ENCODE data around the gene TPD52L2.

TPD52L2 gene

GRCh38 chr20:63934271-63935068, 69.4 kb downstream of the TPD52L2 start:
- DNase-seq = no peak

GRCh38 chr20:63935447-63935846, 70.4 kb downstream of the TPD52L2 start:
- no peak for DNase-seq

- no peak for DNase-seq
Measured at GRCh38 chr20:63937596-63937995, 72.5 kb downstream of the TPD52L2 start.

- no peak for DNase-seq
Measured at GRCh38 chr20:63939061-63939935, 74.2 kb downstream of the TPD52L2 start.

GRCh38 chr20:63940071-63940471, 75.0 kb downstream of the TPD52L2 start:
- DNase-seq = no peak

- no peak for DNase-seq
Measured at GRCh38 chr20:63940472-63941266, 75.6 kb downstream of the TPD52L2 start.

Data from CD4-positive, alpha-beta T cell treated with Interleukin-17A for 4 hours (primary cell).